GM18499 (cell line): ENCODE results near the gene CPEB1.
A peak's percentile ranks its signal among the peaks of the same experiment; 100 is the strongest.
"Not testable (repeated sequence)": the region's sequence is repeated elsewhere in the genome, so short reads cannot be mapped to it uniquely, and the experiment has no call there.

Experiments used
- ATAC-seq: cut with Tn5 transposase; IDR thresholded peaks from one replicate; pipeline ENCODE4 v1.9.1; 2021; ENCODE audit warnings: moderate number of reproducible peaks; ENCODE audit not compliant: insufficient read depth, unreplicated experiment

The CPEB1 gene

GRCh38 chr15:82551646-82552247 is 95.4 kb downstream of the CPEB1 start:
- ATAC-seq, result no peak

- no peak for ATAC-seq
These were observed 97.9 kb downstream of the CPEB1 start for GRCh38 chr15:82549199-82549665.

DNA sequence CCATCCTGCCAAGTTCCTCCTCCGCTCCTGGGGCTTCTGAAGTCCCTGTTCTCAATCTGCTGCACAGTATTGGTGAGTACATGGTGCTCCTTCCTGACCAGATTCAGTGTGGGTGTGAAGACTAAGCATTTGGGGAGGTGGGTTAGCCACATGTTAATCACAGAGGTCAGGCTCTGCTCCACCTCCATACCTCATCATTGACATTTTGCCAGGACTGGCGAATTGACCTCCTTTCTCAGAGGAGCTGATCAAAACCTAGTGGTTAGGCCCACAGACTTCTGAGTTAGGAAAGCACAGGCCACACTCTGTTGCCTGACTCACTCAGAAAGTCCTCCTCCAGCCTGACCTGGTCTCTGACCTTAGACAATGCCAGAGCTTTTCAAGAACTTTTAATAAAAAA is 98.5 kb downstream of the CPEB1 start:
- ATAC-seq, result no peak

- ATAC-seq, result no peak
These were observed 101.7 kb downstream of the CPEB1 start for GRCh38 chr15:82545478-82545877.

- ATAC-seq, result no peak
These were observed 102.2 kb downstream of the CPEB1 start for GRCh38 chr15:82545002-82545401.

DNA sequence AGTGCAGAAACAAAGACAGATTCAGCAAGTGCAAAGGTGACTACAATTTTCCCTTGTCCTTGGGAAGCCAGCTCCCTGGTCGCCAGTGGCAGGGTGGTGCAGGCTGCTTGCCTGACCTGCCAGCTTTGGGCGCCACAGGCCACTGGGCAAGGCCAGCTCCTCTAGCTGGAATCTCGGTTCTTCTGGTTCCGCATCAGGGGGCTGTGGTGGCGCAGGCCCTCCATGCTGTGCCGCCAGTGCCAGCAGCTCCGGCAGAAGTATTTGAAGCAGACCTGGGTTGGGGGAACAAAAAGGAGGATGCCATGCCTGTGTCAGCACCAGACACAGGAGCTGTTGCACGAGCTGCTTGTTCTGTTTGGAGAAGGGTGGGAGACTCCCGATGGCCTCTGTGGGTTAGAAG is 102.7 kb downstream of the CPEB1 start:
- ATAC-seq, result no peak

DNA sequence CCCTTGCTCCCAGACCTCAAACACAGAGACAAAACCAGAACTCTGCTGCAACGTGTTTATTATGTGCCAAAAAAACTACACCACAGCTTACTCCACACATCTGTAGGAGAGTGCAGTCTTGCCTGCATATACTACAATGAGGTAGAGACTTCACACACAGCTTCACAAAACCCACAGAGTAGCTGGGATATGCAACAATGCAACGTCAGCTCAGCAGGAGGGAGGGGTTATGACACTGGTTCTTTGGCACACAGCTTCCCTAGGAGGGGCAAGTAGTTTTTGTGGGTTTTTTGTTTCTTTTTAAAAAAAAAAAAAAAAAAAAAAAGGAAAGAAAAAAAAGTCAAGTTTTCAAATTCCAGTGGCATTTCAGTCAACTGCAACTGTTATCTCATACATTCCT is 104.0 kb downstream of the CPEB1 start:
- ATAC-seq, result no peak

DNA sequence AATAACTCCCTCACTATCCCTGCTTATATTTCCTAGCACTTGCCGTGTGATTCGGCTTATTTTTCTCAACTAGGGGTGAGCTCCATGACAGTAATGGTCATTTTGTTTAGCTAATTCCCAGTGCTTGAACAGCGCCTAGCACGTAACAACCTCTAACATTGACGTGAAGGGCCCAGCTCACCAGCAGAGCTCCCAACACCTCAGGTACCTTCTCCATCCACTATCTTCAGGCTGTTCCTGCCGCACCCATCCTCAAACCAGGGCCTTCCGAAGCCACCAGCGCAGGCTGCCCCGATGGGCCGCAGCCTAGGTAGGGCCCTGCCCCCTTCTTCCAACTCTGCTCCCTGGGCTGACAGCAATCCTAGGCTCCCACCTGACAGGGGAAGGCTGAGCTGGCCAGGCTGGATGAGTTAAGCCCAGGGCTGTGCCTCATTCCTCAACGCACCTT is 106.2 kb downstream of the CPEB1 start:
- ATAC-seq, result no peak

- ATAC-seq, result peak; percentile 71
These were observed 106.8 kb downstream of the CPEB1 start, which contains the start of gene RPS17 for GRCh38 chr15:82540055-82540983. Gene RPS17, minus strand, starts transcription at chr15:82540457. Its CDS starts 29 bp downstream, at chr15:82540428.

DNA sequence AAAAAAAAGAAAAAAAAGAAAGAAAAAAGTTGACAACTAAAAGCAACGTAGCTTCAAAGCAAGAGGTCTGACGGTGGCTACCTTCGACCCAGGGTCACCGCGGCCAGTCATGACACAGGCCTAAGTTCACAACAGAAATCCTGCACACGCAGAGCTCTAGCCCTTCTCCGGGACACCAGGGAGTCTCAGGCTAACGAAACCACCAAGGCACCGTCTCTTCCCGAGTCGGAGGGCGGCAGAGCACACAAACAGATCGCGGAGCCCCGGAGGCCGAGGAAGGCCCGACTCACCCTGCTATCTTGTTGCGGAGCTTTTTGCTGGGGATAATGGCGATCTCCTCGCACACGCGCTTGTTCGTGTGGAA is 107.5 kb downstream of the CPEB1 start:
- ATAC-seq, result no peak

- ATAC-seq, result no peak
These were observed 108.0 kb downstream of the CPEB1 start for GRCh38 chr15:82538961-82539690.

DNA sequence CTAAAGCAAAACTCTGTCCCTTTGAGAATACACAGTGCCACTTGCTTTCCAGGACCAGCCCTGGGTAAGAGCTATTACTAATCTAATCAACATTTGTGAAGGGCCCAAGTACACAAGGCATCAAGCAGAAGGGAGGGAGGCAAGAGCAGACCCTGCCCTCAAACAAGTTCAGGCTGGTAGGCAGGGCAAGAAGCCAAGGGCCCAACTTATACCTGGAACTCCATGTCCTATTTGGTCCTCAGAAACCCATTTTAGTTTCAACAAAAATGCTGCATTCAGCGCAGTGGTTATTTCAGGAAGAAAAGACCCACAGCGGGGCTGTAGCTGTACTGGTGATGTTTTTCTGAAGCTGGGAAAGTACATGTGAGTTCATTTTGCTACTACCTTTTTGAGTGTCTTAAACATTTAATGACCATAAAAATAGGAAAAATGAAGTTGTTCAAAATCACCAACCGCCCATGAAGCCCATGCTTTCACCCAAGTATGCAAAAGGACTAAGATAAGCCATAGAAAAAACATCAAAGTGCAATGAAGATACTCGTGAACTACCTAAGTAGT is 109.7 kb downstream of the CPEB1 start:
- no peak for ATAC-seq

- ATAC-seq, result no peak
These were observed 110.5 kb downstream of the CPEB1 start for GRCh38 chr15:82536409-82537350.

DNA sequence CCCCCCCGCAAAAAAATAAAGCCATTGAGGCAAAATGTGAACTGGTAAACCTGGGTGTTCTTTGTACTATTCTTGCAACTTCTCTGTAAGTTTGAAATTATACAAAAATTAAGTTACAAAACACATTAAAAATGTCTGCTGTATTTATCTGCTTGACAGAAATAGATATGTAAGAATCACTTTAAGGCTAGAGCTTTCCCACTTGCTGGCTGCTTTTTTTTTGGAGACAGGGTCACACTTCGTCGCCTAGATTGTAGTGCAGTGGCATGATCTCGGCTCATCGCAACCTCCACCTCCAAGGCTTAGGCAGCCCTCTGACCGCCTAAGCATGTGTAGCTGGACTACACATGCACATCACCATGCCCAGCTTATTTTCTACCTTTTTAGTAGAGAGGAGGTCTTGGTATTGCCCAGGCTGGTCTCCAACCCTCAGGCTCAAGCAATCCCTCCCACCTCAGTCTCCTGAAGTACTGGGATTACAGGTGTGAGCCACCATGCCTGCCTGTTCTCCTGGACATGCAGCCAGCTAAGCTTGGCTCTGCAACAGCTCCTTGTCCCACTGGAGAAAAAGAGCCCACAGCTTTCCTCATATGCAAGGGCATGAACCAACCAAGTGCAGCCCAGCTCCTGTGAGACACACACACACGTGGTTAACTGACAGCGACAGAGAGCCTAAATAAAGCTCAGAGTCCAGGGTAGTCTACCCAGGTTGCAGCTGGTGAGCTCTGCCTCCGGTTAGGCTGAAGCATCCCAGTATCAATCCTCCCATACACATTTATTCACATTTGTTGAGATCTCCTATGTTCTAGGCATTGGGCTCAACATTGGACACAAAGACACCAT is 111.4 kb downstream of the CPEB1 start:
- no peak for ATAC-seq

DNA sequence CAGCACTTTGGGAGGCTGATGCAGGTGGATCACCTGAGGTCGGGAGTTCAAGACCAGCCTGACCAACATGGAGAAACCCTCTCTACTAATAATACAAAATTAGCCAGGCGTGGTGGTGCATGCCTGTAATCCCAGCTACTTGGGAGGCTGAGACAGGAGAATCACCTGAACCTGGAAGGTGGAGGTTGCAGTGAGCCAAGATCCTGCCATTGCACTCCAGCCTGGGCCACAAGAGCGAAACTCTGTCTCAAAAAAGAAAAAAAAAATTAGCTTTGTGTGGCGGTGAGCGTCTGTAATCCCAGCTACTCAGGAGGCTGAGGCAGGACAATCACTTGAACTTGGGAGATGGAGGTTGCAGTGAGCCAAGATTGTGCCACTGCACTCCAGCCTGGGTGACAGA is 112.0 kb downstream of the CPEB1 start:
- ATAC-seq, result not testable (repeated sequence)

DNA sequence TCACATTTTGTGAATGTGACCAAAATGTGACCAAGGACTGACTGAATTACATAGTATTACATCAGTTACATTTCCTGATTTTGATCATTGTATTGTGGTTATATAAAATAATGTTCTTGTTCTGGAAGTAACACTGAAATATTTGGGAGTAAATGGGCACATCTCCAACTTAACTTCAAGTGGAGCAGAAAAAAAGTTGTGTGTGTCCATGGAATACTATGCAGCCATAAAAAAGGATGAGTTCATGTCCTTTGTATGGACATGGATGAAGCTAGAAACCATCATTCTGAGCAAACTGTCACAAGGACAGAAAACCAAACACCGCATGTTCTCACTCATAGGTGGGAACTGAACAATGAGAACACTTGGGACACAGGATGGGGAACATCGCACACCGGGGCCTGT is 112.7 kb downstream of the CPEB1 start:
- ATAC-seq, result not testable (repeated sequence)

DNA sequence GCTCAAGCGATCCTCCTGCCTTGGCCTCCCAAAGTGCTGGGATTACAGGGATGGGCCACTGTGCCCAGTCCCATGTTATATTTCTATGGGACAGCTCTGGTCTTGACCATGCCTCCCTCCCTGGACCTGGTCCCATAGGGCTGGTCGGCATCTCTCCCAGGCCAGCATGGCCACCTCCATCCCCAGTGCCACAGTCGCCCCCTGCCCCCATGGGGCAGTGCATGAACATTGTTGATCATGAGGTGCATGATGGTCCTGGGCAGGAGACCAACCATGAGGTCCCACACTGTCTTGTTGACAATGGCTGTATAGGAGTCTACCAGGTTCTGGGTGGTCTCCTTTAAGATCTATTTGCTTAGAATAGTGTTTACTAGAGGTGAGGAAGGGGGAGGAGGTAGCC is 113.4 kb downstream of the CPEB1 start:
- no peak for ATAC-seq

DNA sequence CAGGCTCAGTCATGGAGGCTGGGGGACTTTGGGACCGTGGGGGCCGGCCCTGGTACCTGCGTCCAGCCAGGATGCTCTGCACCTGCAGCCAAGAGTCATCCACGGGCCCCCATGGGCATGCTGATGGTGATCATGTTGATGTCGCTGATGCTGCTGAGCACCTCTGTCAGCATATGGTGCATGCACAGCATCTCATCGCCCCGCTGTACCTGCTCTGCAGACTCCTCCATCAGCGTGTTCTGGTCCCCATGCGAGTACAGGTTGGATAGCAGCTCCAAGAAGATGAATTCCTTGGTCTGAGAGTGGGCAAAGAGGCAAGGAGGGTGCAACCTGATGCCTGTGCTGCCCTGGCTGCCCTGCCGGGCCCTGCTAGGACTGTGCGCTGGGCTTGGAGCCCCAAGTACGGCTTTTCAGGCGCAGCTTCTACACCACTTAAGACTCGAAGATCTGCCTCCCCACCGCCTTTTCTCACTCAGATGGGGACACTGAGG is 114.1 kb downstream of the CPEB1 start:
- ATAC-seq, result no peak
